Lower leg skin (tissue), 4 donors: ENCODE results near the gene PRCP. TPM values are rescaled to one million over a fixed set of nuclear protein-coding genes. Genes with fewer than 3 reads are reported as not detected.

ENCODE experiments used
- DNase-seq, 2 donors: peaks; one replicate each; pipeline ENCODE4 v3.0.0-alpha.2; 2019; ENCODE audit warnings: low spot score in 2 of 2
- H3K4me3 ChIP-seq: fragments of 200-600 bp; sonication (generic); 2 replicates; pipeline ENCODE4 v1.5.1; 2017; ENCODE audit warnings: mild to moderate bottlenecking, low read depth; ENCODE audit not compliant: poor library complexity, severe bottlenecking
- POLR2A ChIP-seq, 2 donors: fragments of 450-650 bp; IDR thresholded peaks; one replicate each; pipeline ENCODE4 v1.6.1; 2016 to 2017; ENCODE audit warnings: antibody characterized with exemption in 2 of 2, mild to moderate bottlenecking in 1 of 2, moderate library complexity in 1 of 2
- WGBS, 2 donors: methylation state at CpG; one replicate each; pipeline ENCODE4 v1.1.5; 2018; 5-methylcytosine and 5-hydroxymethylcytosine counted together
- intact Hi-C: fragments of 100-400 bp; cut with DNase I; formaldehyde crosslinking; loops from one replicate; pipeline ENCODE4 v1.15.0; 2023; ENCODE audit warnings: low total_unique reads
- total RNA-seq, 4 donors: library from RNA; depleted of rRNA; stranded (reverse); fragments of >200 nt; gene quantifications; one replicate each; pipeline ENCODE4 v1.1.0, GENCODE V29; 2016
- TF ChIP-seq, protein P1 (sequence below), 3 donors: fragments of 450-650 bp; IDR thresholded peaks; one replicate each; pipeline ENCODE4 v1.5.1; 2016; ENCODE audit warnings: antibody characterized with exemption in 3 of 3, mild to moderate bottlenecking in 3 of 3, moderate library complexity in 2 of 3

PRCP gene
- total RNA-seq, 4 donors from 2014 or later = 31.5 to 56.8 (median 53.8) TPM

DNA sequence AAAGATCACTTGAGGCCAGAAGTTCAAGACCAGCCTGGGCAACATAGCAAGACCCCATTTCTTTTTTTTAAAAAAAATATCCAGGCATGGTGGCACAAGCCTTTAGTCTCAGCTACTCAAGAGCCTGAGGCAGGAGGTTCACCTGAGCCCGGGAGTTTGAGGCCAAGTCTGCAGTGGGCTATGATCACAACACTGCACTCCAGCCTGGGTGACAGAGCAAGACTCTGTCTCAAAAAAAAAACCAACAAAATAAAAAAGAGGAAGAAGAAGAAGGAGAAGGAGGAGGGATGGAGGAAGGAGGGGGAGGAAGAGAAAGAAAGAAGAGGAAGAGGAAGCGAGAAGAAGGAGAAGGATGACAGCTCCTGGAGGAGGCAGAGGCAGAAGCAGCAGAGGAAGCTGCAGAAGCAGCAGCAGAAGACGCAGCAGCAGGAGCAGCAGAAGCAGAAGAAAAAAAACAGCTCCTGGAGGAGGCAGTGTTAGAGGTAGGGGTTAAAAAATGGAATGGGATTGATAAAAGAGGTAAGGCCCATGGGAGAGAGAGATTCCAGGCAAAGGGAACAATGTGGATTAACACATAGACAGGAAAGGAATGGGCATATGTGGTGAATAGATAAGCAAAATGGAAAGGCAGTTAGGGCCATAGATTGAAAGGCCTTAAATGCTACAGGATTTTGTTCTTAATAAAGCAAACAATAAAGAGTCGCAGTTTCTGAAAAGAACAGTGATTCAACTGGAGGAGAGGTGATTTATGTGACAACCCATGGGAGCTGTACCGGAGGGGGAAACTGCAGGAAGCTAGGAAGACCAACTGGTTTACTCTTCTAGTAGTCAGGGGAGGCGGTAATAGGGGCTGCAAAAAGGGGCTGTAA, 10.9 kb downstream of the PRCP start:
- intact Hi-C loops = no loop called here
- WGBS, 2 donors = 63 to 67% methylated on average over 6 of the region's 6 CpGs

DNA sequence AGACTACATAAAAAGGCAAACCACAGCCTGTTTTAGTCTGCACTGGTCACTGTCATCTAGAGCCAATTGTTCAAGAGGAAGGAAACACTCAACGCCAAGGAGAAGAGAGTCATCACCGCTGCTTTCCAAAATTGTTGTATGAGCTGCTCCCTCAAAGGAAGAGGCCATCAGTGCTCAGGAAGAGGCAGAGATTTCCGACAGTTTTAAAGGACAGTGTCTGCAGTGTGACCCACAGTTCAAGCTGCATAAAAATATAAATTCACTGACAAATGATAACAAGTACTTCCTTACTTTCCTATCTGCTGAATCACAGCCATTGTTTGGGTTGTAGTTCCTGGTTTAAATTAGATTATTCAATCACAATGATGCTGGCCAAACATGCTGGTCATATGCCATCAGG, 16.4 kb downstream of the PRCP start:
- no peak for DNase-seq
- 44 to 53% methylated on average over 3 of the region's 3 CpGs for WGBS, 2 donors
- intact Hi-C loops = no loop called here
- TF ChIP-seq, protein P1, sequence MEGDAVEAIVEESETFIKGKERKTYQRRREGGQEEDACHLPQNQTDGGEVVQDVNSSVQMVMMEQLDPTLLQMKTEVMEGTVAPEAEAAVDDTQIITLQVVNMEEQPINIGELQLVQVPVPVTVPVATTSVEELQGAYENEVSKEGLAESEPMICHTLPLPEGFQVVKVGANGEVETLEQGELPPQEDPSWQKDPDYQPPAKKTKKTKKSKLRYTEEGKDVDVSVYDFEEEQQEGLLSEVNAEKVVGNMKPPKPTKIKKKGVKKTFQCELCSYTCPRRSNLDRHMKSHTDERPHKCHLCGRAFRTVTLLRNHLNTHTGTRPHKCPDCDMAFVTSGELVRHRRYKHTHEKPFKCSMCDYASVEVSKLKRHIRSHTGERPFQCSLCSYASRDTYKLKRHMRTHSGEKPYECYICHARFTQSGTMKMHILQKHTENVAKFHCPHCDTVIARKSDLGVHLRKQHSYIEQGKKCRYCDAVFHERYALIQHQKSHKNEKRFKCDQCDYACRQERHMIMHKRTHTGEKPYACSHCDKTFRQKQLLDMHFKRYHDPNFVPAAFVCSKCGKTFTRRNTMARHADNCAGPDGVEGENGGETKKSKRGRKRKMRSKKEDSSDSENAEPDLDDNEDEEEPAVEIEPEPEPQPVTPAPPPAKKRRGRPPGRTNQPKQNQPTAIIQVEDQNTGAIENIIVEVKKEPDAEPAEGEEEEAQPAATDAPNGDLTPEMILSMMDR (IDR thresholded peaks at IDR 0.05) = no peak
- TF ChIP-seq POLR2A (IDR thresholded peaks at IDR 0.05) = no peak
- no peak overlapping the region for H3K4me3 ChIP-seq

More for the DNA sequence above, 10.9 kb downstream of the PRCP start:
- TF ChIP-seq POLR2A (IDR thresholded peaks at IDR 0.05) = no peak
- TF ChIP-seq, protein P1 (IDR thresholded peaks at IDR 0.05) = no peak
- no peak overlapping the region for H3K4me3 ChIP-seq
- DNase-seq = no peak

DNA sequence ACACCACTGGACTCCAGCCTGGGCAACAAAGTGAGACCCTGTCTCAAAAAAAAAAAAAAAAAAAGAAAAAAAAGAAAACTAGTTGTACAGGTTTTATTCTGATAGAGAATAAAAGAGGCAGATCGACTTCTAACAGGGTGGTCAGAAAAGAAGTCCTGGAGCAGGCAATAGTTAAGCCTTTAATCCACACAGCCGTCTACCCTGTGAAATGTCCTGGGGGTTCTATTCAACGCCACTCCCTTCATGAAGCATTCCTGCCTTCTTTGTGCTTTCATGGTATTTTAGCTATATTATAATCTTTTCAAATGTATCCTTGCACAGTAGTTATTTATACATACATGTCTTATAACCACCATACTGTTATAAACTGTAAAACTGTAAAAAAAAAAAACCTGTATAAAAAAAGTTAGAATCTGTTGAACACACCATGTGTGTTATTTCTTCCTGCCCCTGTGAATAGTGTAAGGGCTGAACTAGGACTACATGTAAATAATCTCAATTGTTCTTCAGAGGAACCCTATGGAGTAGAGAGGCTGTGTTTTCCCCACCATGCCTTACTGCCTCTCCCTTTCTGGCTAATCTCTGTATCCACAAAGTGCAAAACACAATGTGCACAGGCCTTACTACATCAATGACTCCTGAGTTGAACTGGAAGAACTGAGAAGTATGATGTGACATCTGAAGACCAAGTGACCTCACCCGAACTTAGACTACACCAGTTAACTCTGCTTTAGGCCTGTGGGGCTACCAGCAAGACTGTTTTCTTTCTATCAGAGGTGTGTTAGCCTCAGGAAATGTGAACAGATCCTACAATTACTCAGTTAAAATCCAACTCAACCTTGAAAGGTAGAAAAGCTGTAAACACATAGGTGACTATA, 25.3 kb downstream of the PRCP start:
- DNase-seq = no peak
- H3K4me3 ChIP-seq = no peak overlapping the region
- TF ChIP-seq, protein P1 (IDR thresholded peaks at IDR 0.05) = no peak
- TF ChIP-seq POLR2A (IDR thresholded peaks at IDR 0.05) = no peak
- WGBS, 2 donors = 76 to 85% methylated on average over 4 of the region's 4 CpGs
- intact Hi-C loops = no loop called here

DNA sequence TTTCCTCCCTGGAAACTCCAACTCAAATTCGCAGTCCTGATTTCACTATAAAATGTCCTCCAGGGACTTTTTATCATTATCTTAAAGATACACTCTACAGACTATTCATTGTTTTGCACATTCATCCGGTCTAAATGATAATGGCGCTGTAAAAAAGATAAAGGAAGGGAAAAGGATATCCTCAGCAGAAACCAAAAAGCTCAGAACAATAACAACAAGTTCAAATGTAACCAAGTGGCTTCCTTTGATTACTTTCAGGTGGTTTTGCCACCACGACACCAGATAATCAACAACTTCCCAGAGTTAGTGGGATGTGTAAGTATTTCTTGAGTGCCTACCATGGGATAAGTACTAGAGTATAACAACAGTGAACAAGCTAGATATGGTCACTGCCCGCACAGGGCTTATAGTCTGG, 26.3 kb downstream of the PRCP start:
- TF ChIP-seq, protein P1 (IDR thresholded peaks at IDR 0.05) = no peak
- TF ChIP-seq POLR2A (IDR thresholded peaks at IDR 0.05) = no peak
- intact Hi-C loops = no loop called here
- WGBS, 2 donors = 68 to 69% methylated on average over 5 of the region's 5 CpGs
- DNase-seq = no peak
- H3K4me3 ChIP-seq = no peak overlapping the region

DNA sequence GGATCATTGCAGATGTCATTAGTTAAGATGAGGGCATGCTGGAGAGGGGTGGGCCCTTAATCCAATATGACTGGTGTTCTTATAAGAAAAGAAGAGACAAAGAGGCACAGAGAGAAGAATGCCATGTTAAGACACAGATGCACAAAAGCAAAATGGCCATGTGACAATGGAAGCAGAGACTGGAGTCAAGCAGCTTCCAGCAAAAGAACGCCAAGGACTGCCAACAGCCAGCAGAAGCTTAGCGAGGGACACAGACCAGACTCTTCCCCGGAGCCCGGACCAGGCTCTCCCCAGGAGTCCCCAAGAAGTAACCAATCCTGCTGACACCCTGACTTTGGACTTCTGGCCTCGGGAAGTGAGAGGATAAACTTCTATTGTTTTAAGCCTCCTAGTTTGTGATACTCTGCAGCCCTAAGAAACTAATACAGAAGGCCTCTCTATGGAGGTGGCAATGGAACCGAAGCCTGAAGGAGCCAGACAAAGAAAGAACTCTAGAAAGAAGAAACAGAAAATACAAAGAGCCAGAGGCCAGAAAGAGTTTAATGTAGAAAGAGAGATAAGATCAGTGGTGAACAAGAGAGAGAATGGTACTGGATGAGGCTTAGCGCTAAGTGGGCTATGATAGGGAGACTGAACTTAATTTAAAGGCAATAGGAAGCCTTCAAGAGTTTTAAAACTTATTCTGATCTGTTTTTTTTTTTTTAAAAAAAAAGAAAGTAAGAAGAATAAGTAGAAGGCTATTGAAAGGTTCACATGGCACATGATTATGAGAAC, 27.7 kb downstream of the PRCP start:
- intact Hi-C loops = no loop called here
- TF ChIP-seq POLR2A (IDR thresholded peaks at IDR 0.05) = no peak
- no peak for DNase-seq
- 86 to 91% methylated on average over 7 of the region's 7 CpGs for WGBS, 2 donors
- no peak overlapping the region for H3K4me3 ChIP-seq
